BLaER1 treated with 17β-estradiol and CSF1 and Interleukin-3, amounts not matched to agents 10 nM and 100 nM (cell line): ENCODE measurements around the gene ONECUT3.

Experiments used
- H3K27ac ChIP-seq, 11 experiments: shearing (Covaris generic); formaldehyde crosslinking; 2 replicates each; pipeline ENCODE4 v1.8.1; 2022
- H3K27me3 ChIP-seq, 11 experiments: shearing (Covaris generic); formaldehyde crosslinking; 2 replicates each; pipeline ENCODE4 v1.8.1; 2022
- H3K36me3 ChIP-seq, 11 experiments: shearing (Covaris generic); formaldehyde crosslinking; 2 replicates each; pipeline ENCODE4 v1.8.1; 2022
- H3K4me1 ChIP-seq, 10 experiments: shearing (Covaris generic); formaldehyde crosslinking; 2 replicates each; pipeline ENCODE4 v1.8.1; 2022
- H3K4me2 ChIP-seq, 11 experiments: shearing (Covaris generic); formaldehyde crosslinking; 2 replicates each; pipeline ENCODE4 v1.8.1; 2022
- H3K4me3 ChIP-seq, 10 experiments: shearing (Covaris generic); formaldehyde crosslinking; 2 replicates each; pipeline ENCODE4 v1.8.1; 2022
- H3K9ac ChIP-seq, 11 experiments: shearing (Covaris generic); formaldehyde crosslinking; 2 replicates each; pipeline ENCODE4 v1.8.1; 2022
- H3K9me3 ChIP-seq, 11 experiments: shearing (Covaris generic); formaldehyde crosslinking; replicated peaks in 1 of 11; 2 replicates each; pipeline ENCODE4 v1.8.1; 2022
- H4K20me1 ChIP-seq, 11 experiments: shearing (Covaris generic); formaldehyde crosslinking; 2 replicates each; pipeline ENCODE4 v1.8.1; 2022
- Cebpa-rat ChIP-seq, 11 experiments: shearing (Covaris generic); IDR thresholded peaks; 2 replicates each; pipeline ENCODE4 v1.8.1; 2022

The ONECUT3 gene

DNA sequence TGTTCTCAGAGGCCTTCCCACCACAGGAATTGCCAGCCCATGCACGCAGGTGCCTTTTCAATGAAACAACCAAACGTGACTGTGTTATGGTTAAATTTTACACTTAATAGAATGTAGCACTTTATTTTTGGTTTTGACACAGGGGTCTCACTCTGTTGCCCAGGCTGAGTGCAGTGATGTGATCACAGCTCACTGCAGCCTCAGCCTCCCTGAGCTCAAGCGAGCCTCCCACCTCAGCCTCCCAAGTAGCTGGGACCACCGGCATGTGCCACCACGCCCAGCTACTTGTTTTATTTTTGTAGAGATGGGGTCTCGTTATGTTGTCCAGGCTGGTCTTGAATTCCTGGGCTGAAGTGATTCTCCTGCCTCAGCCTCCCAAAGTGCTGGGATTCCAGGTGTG is 51.6 kb downstream of the ONECUT3 start:
- H3K4me3 ChIP-seq, result no peak overlapping the region
- H3K27me3 ChIP-seq, result no peaks in the 10 kb centered on the region
- peaks cover 0 to 47% (median 14%) of the 10 kb centered on the region in 11 experiments; a peak in 12 of 22 replicates for H3K36me3 ChIP-seq

DNA sequence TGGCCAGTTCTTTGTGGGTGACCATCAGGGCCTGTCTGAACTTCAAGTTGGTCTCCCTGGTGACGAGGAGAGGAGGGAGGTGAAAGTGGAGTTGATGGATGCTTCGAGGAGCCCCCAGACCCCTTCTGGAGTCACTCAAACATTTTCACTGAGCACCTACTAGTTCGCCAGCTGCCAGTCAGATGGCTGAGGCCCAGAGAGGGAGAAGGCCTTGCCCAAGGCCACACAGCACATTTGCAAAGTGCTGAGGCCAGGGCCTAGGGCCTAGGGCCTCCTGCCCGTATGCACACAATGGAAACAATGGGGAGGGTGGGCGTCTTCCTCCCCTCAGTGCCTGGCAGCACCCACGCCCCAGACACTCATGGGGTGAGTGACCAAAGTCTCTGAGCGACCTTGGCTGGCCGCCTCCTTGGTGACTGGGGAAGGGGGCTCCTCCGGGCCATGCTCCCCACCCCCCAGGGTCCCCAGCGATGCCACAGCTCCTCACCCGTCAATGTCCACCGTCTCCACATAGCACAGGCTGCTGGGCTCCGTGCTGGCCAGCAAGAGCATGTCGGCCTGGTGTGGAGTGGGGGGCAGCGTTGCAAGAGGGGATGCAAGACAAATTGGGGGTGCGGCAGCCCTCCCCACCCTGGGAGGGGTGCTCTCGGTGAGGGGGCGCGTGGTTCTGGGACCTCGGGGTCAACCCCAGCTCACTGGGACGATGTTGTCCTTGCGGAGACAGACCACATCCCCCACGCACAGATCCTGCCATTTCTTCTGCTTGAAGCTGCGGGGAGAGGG is 52.3 kb downstream of the ONECUT3 start:
- peaks cover 0 to 40% (median 10%) of the 10 kb centered on the region in 11 experiments; a peak in 9 of 22 replicates for H3K36me3 ChIP-seq
- H3K9ac ChIP-seq, result no peak overlapping the region

More for the DNA sequence above, 51.6 kb downstream of the ONECUT3 start:
- no peak for TF ChIP-seq Cebpa-rat (IDR thresholded peaks at IDR 0.05)
- Histone ChIP-seq H3K27ac (no peak overlapping the region), H3K9ac (no peak overlapping the region), H3K4me2 (no peak overlapping the region), H4K20me1 (peaks cover 0 to 10% (median 0%) of the 10 kb centered on the region in 11 experiments; a peak in 3 of 22 replicates), H3K4me1 (peaks cover 5 to 8% (median 6%) of the 10 kb centered on the region in 10 experiments; a peak in 13 of 20 replicates), H3K9me3 (no peaks in the 10 kb centered on the region)

GRCh38 chr19:1806184-1807029 is 53.1 kb downstream of the ONECUT3 start:
- no peaks in the 10 kb centered on the region for H3K9me3 ChIP-seq
- no peak overlapping the region for H3K4me2 ChIP-seq
- no peaks in the 10 kb centered on the region for H3K27me3 ChIP-seq
- H4K20me1 ChIP-seq, result peaks cover 0 to 10% (median 0%) of the 10 kb centered on the region in 11 experiments; a peak in 3 of 22 replicates
- no peak for TF ChIP-seq Cebpa-rat (IDR thresholded peaks at IDR 0.05)
- no peak overlapping the region for H3K27ac ChIP-seq
- no peak overlapping the region for H3K4me3 ChIP-seq
- peaks cover 0 to 36% (median 10%) of the 10 kb centered on the region in 11 experiments; a peak in 9 of 22 replicates for H3K36me3 ChIP-seq
- peaks cover 8 to 23% (median 20%) of the 10 kb centered on the region in 10 experiments; a peak in 19 of 20 replicates for H3K4me1 ChIP-seq
- no peak overlapping the region for H3K9ac ChIP-seq

More for the DNA sequence above, 52.3 kb downstream of the ONECUT3 start:
- TF ChIP-seq Cebpa-rat (IDR thresholded peaks at IDR 0.05), result no peak
- Histone ChIP-seq H3K4me3 (no peak overlapping the region), H4K20me1 (peaks cover 0 to 10% (median 0%) of the 10 kb centered on the region in 11 experiments; a peak in 3 of 22 replicates), H3K4me1 (peaks cover 7 to 15% (median 12%) of the 10 kb centered on the region in 10 experiments; a peak in 16 of 20 replicates), H3K4me2 (no peak overlapping the region), H3K27ac (no peak overlapping the region), H3K27me3 (no peaks in the 10 kb centered on the region), H3K9me3 (no peaks in the 10 kb centered on the region)

DNA sequence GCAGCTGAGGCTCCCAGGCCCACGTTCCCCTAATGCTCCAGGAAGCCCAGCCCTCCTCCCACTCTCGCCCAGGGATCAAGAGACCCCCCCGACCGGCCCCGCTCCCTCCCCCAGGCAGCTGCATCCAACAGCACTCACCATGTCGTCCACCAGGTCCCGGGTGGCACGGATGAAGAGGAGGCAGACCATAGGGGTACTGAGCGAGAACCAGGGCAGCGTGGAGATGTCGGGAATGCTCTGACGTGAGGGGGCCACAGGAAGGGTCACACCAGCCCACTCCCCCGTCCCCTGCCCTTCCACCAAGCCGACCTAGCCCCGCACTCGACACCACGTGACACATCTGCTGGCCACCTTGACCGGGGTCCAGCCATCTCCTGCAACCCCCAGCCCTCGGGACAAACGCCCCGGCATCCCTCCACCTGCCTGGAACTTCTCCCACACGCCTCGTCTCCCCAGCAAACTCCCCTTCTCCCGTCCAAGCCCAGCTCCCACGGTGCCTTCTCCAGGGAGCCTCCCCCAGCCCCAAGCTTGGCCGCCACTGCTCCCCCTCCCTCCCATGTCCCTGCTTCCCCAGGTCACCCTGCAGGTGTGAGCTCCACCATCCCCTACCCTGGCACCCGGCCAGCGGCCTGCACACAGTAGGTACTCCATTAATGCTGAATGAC is 53.9 kb downstream of the ONECUT3 start:
- Histone ChIP-seq H3K4me1 (peaks cover 13 to 29% (median 26%) of the 10 kb centered on the region in 10 experiments; a peak in 19 of 20 replicates), H3K9ac (no peak overlapping the region), H3K9me3 (no peaks in the 10 kb centered on the region), H3K36me3 (peaks cover 0 to 34% (median 10%) of the 10 kb centered on the region in 11 experiments; a peak in 9 of 22 replicates), H3K27me3 (no peaks in the 10 kb centered on the region), H3K4me2 (no peak overlapping the region), H4K20me1 (peaks cover 0 to 10% (median 0%) of the 10 kb centered on the region in 11 experiments; a peak in 3 of 22 replicates), H3K27ac (no peak overlapping the region), H3K4me3 (no peak overlapping the region)
- TF ChIP-seq Cebpa-rat (IDR thresholded peaks at IDR 0.05), result no peak

DNA sequence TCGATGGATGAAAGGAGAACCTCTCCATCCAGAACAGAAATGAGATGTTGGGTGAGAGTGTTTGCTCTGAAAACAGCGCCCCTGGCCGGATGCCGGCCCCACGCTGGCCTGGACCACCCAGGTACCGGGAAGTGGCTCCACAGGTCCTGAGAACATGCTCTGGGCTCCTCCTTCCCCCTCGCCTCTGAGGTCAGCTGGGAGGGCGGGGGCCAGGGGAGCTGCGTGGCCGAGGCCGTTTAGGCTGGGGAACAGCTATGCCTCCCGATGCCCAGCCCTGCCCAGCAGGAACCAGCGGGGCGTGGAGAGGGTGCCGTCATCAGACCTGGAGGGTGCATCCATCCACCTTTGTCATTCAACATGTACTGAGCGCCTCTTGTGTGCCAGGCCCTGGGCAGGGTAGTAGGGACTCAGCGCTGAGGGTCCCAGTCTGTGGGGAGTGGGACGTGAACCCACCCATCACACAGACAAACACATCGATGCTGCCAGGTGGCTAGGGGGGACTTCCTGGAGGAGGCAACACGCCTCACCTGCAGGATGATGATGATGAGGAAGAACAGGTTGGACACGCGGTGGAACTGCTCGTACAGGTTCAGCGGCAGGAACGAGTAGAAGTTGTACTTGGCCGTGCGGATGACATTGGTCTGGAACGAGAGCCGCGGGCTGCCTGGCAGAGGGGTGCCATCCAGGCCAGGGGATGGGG is 54.5 kb downstream of the ONECUT3 start:
- no peaks in the 10 kb centered on the region for H3K27me3 ChIP-seq
- H3K9me3 ChIP-seq, result no peaks in the 10 kb centered on the region
- no peak overlapping the region for H3K9ac ChIP-seq
- H3K36me3 ChIP-seq, result peaks cover 0 to 28% (median 10%) of the 10 kb centered on the region in 11 experiments; a peak in 9 of 22 replicates
- H3K4me2 ChIP-seq, result no peak overlapping the region
- TF ChIP-seq Cebpa-rat (IDR thresholded peaks at IDR 0.05), result no peak
- no peak overlapping the region for H3K4me3 ChIP-seq
- H3K4me1 ChIP-seq, result peaks cover 13 to 30% (median 27%) of the 10 kb centered on the region in 10 experiments; a peak in 19 of 20 replicates
- peaks cover 0 to 12% (median under 1%) of the 10 kb centered on the region in 11 experiments; a peak in 8 of 22 replicates for H4K20me1 ChIP-seq
- no peak overlapping the region for H3K27ac ChIP-seq

DNA sequence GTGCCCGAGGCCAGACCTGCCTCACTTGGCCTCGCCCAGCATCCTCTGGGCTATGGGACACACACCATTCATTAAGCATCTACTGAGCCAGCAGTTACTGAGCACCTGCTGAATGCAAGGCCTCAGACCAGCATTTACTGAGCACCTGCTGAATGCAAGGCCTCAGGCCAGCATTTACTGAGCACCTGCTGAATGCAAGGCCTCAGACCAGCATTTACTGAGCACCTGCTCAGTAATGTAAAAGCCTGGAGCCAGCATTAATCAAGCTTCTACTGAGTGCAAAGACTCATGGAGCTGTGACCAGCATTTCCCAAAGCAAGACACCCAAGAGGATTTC is 55.1 kb downstream of the ONECUT3 start:
- Histone ChIP-seq H3K27me3 (no peaks in the 10 kb centered on the region), H4K20me1 (peaks cover 0 to 14% (median 5%) of the 10 kb centered on the region in 11 experiments; a peak in 14 of 22 replicates), H3K9ac (no peak overlapping the region), H3K4me1 (peaks cover 17 to 35% (median 33%) of the 10 kb centered on the region in 10 experiments), H3K9me3 (no peaks in the 10 kb centered on the region), H3K36me3 (peaks cover 0 to 23% (median 10%) of the 10 kb centered on the region in 11 experiments; a peak in 9 of 22 replicates), H3K4me3 (no peak overlapping the region), H3K4me2 (no peak overlapping the region), H3K27ac (no peak overlapping the region)
- TF ChIP-seq Cebpa-rat (IDR thresholded peaks at IDR 0.05), result no peak

DNA sequence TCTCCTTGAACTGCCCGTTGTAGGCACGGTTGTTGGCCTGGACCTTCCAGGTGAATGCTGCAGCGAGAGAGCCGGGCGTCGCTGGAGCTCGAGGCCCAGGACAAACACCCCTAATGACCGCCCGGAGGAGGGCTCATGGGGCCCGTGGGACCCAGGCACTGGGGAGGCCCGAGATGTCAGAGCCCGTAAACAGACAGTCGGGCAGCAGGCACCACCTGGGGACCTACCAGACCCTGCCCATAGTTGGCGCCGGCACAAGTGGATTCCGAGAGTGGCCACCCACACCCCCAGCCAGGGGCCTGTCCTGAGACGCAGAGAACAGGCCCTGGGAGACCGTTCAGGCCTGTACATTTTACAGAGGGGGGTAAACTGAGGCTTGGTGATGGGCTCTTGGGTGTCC is 56.4 kb downstream of the ONECUT3 start:
- H3K4me1 ChIP-seq, result peaks cover 15 to 48% (median 46%) of the 10 kb centered on the region in 10 experiments
- TF ChIP-seq Cebpa-rat (IDR thresholded peaks at IDR 0.05), result no peak
- H3K27ac ChIP-seq, result no peak overlapping the region
- 0 out of 22 replicates have a peak overlapping the region, but pooled peaks of 1 of the 11 experiments have one; percentile 29 for H3K9ac ChIP-seq
- H3K4me2 ChIP-seq, result peak overlapping the region in 6 of 11 experiments; percentile 18 to 90 (median 55); a peak in 10 of 22 replicates
- peaks cover 5 to 27% (median 18%) of the 10 kb centered on the region in 11 experiments; a peak in 21 of 22 replicates for H4K20me1 ChIP-seq
- peaks cover under 1 to 22% (median 11%) of the 10 kb centered on the region in 11 experiments; a peak in 21 of 22 replicates for H3K36me3 ChIP-seq
- no peak overlapping the region for H3K4me3 ChIP-seq
- H3K9me3 ChIP-seq, result no peaks in the 10 kb centered on the region
- H3K27me3 ChIP-seq, result no peaks in the 10 kb centered on the region
